Measurements from ENCODE around the gene PIF1.

- TF ChIP-seq, protein P1, sequence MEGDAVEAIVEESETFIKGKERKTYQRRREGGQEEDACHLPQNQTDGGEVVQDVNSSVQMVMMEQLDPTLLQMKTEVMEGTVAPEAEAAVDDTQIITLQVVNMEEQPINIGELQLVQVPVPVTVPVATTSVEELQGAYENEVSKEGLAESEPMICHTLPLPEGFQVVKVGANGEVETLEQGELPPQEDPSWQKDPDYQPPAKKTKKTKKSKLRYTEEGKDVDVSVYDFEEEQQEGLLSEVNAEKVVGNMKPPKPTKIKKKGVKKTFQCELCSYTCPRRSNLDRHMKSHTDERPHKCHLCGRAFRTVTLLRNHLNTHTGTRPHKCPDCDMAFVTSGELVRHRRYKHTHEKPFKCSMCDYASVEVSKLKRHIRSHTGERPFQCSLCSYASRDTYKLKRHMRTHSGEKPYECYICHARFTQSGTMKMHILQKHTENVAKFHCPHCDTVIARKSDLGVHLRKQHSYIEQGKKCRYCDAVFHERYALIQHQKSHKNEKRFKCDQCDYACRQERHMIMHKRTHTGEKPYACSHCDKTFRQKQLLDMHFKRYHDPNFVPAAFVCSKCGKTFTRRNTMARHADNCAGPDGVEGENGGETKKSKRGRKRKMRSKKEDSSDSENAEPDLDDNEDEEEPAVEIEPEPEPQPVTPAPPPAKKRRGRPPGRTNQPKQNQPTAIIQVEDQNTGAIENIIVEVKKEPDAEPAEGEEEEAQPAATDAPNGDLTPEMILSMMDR (IDR thresholded peaks at IDR 0.05; ENCODE audit: poor library complexity, severe bottlenecking), result no peak
- TF ChIP-seq EZH2 (IDR thresholded peaks at IDR 0.05; ENCODE audit: borderline replicate concordance, insufficient read depth, low read length, poor library complexity, severe bottlenecking), result no peak
Observed at GRCh38 chr15:64870353-64870752, 44.9 kb upstream of the PIF1 start.

Measured in neural cell (in vitro differentiated cells).